Lower lobe of right lung (tissue), 2 donors: Measurements from ENCODE around the gene SLC38A2. TPM values are rescaled to one million over a fixed set of nuclear protein-coding genes. Genes with fewer than 3 reads are reported as not detected.
A peak's percentile ranks its signal among the peaks of the same experiment; 100 is the strongest.

Experiments used
- ATAC-seq, 2 donors: fragments of 200-7000 bp; cut with Tn5 transposase; one replicate each; pipeline ENCODE4 v1.9.1; 2020 to 2022; ENCODE audit warnings: mild to moderate bottlenecking in 2 of 2, moderate library complexity in 2 of 2
- DNase-seq: peaks from one replicate; pipeline ENCODE4 v3.0.0-alpha.2; 2020
- H3K27ac ChIP-seq: fragments of 200-600 bp; one replicate; pipeline ENCODE4 v1.8.0; 2022
- H3K27me3 ChIP-seq: fragments of 200-600 bp; one replicate; pipeline ENCODE4 v1.8.0; 2022; ENCODE audit warnings: low read depth
- H3K36me3 ChIP-seq: fragments of 200-600 bp; one replicate; pipeline ENCODE4 v1.8.0; 2022; ENCODE audit warnings: mild to moderate bottlenecking
- H3K4me1 ChIP-seq: fragments of 200-600 bp; one replicate; pipeline ENCODE4 v1.8.0; 2022
- H3K4me3 ChIP-seq: fragments of 200-600 bp; one replicate; pipeline ENCODE4 v1.8.0; 2022; ENCODE audit warnings: mild to moderate bottlenecking
- H3K9me3 ChIP-seq: fragments of 200-600 bp; one replicate; pipeline ENCODE4 v1.8.0; 2022
- intact Hi-C: fragments of 100-400 bp; cut with DNase I; formaldehyde crosslinking; loops from one replicate; pipeline ENCODE4 v1.11.0; 2022
- total RNA-seq: library from RNA; stranded (reverse); fragmentation: NEBNext Ultra II Directional; extraction: Animal tissue kit (Norgen Biotek cat#: 25700); gene quantifications from one replicate; pipeline ENCODE4 v1.2.1, GENCODE V29; 2021
- TF ChIP-seq, protein P1 (sequence below): fragments of 200-600 bp; IDR thresholded peaks from one replicate; pipeline ENCODE4 v1.8.0; 2022; ENCODE audit warnings: antibody characterized with exemption, mild to moderate bottlenecking
- donor health status: DM: no; HTN: yes; CAD: no; lungs with severe emphysema.

Gene SLC38A2
- total RNA-seq, 1 donor from 2014 or later, result 284 TPM

DNA sequence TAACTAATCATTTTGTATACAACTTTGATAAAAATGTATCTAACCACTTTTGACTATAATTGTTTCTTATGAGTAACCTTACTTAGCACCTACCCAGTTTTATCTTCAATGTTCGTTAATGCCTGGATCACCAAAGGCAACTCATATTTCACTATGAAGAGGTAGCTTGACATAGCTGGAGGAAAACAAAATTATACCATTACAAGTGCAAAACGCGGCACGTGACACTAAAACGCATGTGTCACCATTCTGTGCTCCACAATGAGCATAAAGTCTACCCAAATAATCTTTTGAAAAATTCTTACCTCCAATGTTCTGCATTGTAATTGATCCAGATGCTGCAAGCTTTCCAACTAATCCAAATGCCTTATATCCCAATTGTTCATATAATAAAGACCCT, 5.8 kb downstream of the SLC38A2 start:
- intact Hi-C loops, result no loop called here
- H3K27me3 ChIP-seq, result no peaks in the 10 kb centered on the region
- peak overlapping the region; percentile 90 for H3K4me3 ChIP-seq
- TF ChIP-seq, protein P1, sequence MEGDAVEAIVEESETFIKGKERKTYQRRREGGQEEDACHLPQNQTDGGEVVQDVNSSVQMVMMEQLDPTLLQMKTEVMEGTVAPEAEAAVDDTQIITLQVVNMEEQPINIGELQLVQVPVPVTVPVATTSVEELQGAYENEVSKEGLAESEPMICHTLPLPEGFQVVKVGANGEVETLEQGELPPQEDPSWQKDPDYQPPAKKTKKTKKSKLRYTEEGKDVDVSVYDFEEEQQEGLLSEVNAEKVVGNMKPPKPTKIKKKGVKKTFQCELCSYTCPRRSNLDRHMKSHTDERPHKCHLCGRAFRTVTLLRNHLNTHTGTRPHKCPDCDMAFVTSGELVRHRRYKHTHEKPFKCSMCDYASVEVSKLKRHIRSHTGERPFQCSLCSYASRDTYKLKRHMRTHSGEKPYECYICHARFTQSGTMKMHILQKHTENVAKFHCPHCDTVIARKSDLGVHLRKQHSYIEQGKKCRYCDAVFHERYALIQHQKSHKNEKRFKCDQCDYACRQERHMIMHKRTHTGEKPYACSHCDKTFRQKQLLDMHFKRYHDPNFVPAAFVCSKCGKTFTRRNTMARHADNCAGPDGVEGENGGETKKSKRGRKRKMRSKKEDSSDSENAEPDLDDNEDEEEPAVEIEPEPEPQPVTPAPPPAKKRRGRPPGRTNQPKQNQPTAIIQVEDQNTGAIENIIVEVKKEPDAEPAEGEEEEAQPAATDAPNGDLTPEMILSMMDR, result no peak
- peaks cover 73% of the 10 kb centered on the region for H3K4me1 ChIP-seq
- no peaks in the 10 kb centered on the region for H3K9me3 ChIP-seq
- H3K27ac ChIP-seq, result peak overlapping the region; percentile 4
- H3K36me3 ChIP-seq, result peaks cover 94% of the 10 kb centered on the region
- ATAC-seq (no peak), DNase-seq (no peak)

DNA sequence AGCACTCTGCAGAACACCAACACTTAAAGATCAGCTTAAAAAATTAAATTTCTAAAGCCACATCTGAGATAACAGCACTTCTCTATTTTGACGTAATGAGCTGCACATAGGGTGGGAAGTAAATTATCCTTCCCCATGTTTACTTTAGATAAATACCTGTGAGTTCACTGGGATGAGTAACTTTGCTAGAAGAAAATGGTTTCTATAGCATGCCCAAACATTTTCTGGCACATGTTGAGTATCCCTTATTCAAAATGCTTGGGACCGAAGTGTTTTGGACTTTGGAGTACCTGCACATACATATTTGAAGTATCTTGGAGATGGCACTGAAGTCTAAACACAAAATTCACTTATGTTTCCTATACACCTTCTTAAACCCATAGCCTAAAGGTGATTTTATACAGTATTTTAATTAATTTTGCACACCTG, 6.6 kb downstream of the SLC38A2 start:
- TF ChIP-seq, protein P1, result no peak
- H3K27ac ChIP-seq, result no peak overlapping the region
- peak overlapping the region; percentile 90 for H3K4me3 ChIP-seq
- peaks cover 100% of the 10 kb centered on the region for H3K36me3 ChIP-seq
- peak in 1 of 2 donors; percentile 6 for ATAC-seq
- no peaks in the 10 kb centered on the region for H3K27me3 ChIP-seq
- H3K9me3 ChIP-seq, result no peaks in the 10 kb centered on the region
- peaks cover 77% of the 10 kb centered on the region for H3K4me1 ChIP-seq
- DNase-seq, result no peak
- intact Hi-C loops, result no loop called here

DNA sequence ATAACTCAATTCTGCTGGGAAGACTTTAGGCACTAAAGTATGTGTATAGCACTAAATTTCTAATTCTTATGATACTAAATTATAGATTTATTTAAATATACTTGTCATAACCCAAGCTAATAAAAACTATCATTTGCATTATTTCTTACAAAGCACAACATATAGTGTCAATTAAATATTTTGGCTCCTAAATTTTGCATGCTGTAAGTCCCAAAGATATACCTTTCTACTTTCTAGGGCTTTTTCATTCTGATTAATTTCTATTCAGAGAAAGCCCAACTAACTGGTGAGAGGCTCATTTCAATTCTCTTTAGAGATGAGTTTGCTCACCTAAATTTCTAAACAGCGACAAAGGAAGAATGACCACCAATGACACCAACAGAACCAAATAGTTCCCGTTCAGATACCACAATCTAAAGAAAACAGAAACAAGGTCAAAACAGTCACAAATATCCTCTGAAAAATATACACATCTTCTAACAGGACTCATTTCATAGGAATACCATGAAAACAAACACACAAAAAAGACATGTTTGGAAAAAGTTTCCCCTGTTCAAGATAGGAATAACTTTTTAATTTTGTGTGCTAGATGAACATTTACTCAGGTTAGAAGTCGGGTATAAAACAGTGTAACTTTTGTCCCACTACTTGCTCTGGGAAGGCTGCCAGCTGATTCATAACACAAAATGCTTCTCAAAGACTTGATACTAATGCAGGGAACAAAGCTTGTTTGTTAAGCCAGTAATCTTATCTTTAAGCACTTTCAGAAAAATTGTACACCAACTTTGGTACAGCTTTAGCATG, 7.6 kb downstream of the SLC38A2 start:
- peaks cover 74% of the 10 kb centered on the region for H3K4me1 ChIP-seq
- intact Hi-C loops, result no loop called here
- H3K9me3 ChIP-seq, result no peaks in the 10 kb centered on the region

DNA sequence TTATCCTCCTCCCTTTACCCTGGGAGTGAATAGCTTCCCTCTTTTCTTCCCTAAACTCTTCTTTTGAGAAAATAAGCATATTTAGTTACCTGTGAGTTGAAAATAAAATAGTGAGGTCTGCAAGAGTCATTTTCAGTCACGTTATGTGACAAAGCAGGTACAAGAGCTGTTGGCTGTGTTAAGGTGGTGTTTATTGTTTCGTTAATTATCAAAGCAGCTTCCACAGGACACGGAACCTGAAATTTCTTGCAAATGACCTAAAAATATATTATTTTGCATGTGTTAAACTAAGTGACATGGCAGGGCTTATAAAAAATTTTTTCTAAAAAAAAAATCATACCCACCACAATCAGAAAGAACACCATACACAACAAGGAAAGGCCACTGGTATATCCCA, 8.3 kb downstream of the SLC38A2 start:
- DNase-seq (no peak), ATAC-seq (no peak)
- Histone ChIP-seq H3K27ac (no peak overlapping the region), H3K4me3 (peak overlapping the region; percentile 90), H3K4me1 (peaks cover 67% of the 10 kb centered on the region), H3K36me3 (peaks cover 100% of the 10 kb centered on the region), H3K27me3 (no peaks in the 10 kb centered on the region), H3K9me3 (no peaks in the 10 kb centered on the region)
- TF ChIP-seq, protein P1, result no peak
- intact Hi-C loops, result no loop called here

More for the DNA sequence above, 7.6 kb downstream of the SLC38A2 start:
- H3K36me3 ChIP-seq, result peaks cover 100% of the 10 kb centered on the region
- TF ChIP-seq, protein P1, result no peak
- DNase-seq (no peak), ATAC-seq (peak in 1 of 2 donors; percentile 74)
- H3K4me3 ChIP-seq, result peak overlapping the region; percentile 90
- H3K27me3 ChIP-seq, result no peaks in the 10 kb centered on the region
- no peak overlapping the region for H3K27ac ChIP-seq

- H3K36me3 ChIP-seq, result peaks cover 100% of the 10 kb centered on the region
Measured at GRCh38 chr12:46363582-46364299, 8.8 kb downstream of the SLC38A2 start.

More at GRCh38 chr12:46363582-46364299, 8.8 kb downstream of the SLC38A2 start:
- H3K27me3 ChIP-seq, result no peaks in the 10 kb centered on the region
- TF ChIP-seq, protein P1, result no peak
- H3K27ac ChIP-seq, result no peak overlapping the region
- DNase-seq (no peak), ATAC-seq (no peak)
- peaks cover 61% of the 10 kb centered on the region for H3K4me1 ChIP-seq
- H3K4me3 ChIP-seq, result no peak overlapping the region
- no peaks in the 10 kb centered on the region for H3K9me3 ChIP-seq
- intact Hi-C loops, result no loop called here
